GM23248 (cell line): ENCODE data around the gene FPGS. TPM values are rescaled to one million over a fixed set of nuclear protein-coding genes. Genes with fewer than 3 reads are reported as not detected.
"Not testable (repeated sequence)": the region's sequence is repeated elsewhere in the genome, so short reads cannot be mapped to it uniquely, and the experiment has no call there.

ENCODE experiments used
- DNase-seq: peaks from one replicate; pipeline ENCODE4 v3.0.0-alpha.2; 2015
- H2AFZ ChIP-seq: fragments of 200-600 bp; sonication (generic); 2 replicates; pipeline ENCODE4 v1.6.1; 2016; ENCODE audit warnings: antibody characterized with exemption
- H3F3A ChIP-seq: fragments of 200-600 bp; sonication (generic); 2 replicates; pipeline ENCODE4 v1.6.1; 2016; ENCODE audit warnings: mild to moderate bottlenecking, antibody characterized with exemption, mixed run types; ENCODE audit not compliant: insufficient read depth
- H3K27ac ChIP-seq: fragments of 200-600 bp; sonication (generic); 2 replicates; pipeline ENCODE4 v1.5.1; 2016; ENCODE audit warnings: mild to moderate bottlenecking
- H3K27me3 ChIP-seq: fragments of 200-600 bp; sonication (generic); replicated peaks from 2 replicates; pipeline ENCODE4 v1.6.1; 2016; ENCODE audit warnings: mild to moderate bottlenecking; ENCODE audit not compliant: insufficient read depth
- H3K36me3 ChIP-seq: fragments of 200-600 bp; sonication (generic); 2 replicates; pipeline ENCODE4 v1.6.1; 2016; ENCODE audit warnings: low read depth, mild to moderate bottlenecking
- H3K4me1 ChIP-seq: fragments of 200-600 bp; sonication (generic); 2 replicates; pipeline ENCODE4 v1.6.1; 2016; ENCODE audit warnings: mild to moderate bottlenecking; ENCODE audit not compliant: insufficient read depth
- H3K4me2 ChIP-seq: fragments of 200-600 bp; sonication (generic); one replicate; pipeline ENCODE4 v1.6.1; 2016; ENCODE audit warnings: mild to moderate bottlenecking; ENCODE audit not compliant: unreplicated experiment
- H3K4me3 ChIP-seq: fragments of 200-600 bp; sonication (generic); 2 replicates; pipeline ENCODE4 v1.5.1; 2016; ENCODE audit warnings: mild to moderate bottlenecking
- H3K79me2 ChIP-seq: fragments of 200-600 bp; sonication (generic); 2 replicates; pipeline ENCODE4 v1.6.1; 2016; ENCODE audit warnings: mild to moderate bottlenecking; ENCODE audit not compliant: insufficient read depth
- H3K9ac ChIP-seq: fragments of 200-600 bp; sonication (generic); 2 replicates; pipeline ENCODE4 v1.6.1; 2016; ENCODE audit warnings: mild to moderate bottlenecking
- H3K9me2 ChIP-seq: fragments of 200-600 bp; sonication (generic); 2 replicates; pipeline ENCODE4 v1.6.1; 2016; ENCODE audit warnings: mixed run types, mild to moderate bottlenecking, moderate library complexity; ENCODE audit not compliant: insufficient read depth
- H3K9me3 ChIP-seq: fragments of 200-600 bp; sonication (generic); one replicate; pipeline ENCODE4 v1.6.1; 2017; ENCODE audit warnings: low read depth
- H4K20me1 ChIP-seq: fragments of 200-600 bp; sonication (generic); 2 replicates; pipeline ENCODE4 v1.6.0; 2016; ENCODE audit not compliant: insufficient read depth
- EZH2 ChIP-seq: fragments of 200-600 bp; sonication (generic); IDR thresholded peaks from 2 replicates; pipeline ENCODE4 v1.6.1; 2018; ENCODE audit warnings: antibody characterized with exemption, mild to moderate bottlenecking; ENCODE audit not compliant: insufficient read depth, poor library complexity, severe bottlenecking
- EZH2phosphoT487 ChIP-seq: fragments of 200-600 bp; sonication (generic); IDR thresholded peaks from 2 replicates; pipeline ENCODE4 v1.6.1; 2018; ENCODE audit warnings: antibody characterized with exemption, moderate library complexity, mild to moderate bottlenecking, low read depth; ENCODE audit not compliant: insufficient read depth
- WGBS, 2 experiments: methylation state at CpG; one replicate each; pipeline ENCODE4 v1.1.6; 2015 to 2017; ENCODE audit warnings: low lambda C conversion rate in 2 of 2, low coverage in 1 of 2; ENCODE audit errors: missing lambda C conversion rate in 2 of 2; 5-methylcytosine and 5-hydroxymethylcytosine counted together
- in situ Hi-C: fragments of 300-500 bp; cut with MboI; formaldehyde crosslinking; loops from 2 replicates; pipeline ENCODE4 v1.15.0; 2020
- polyA plus RNA-seq: library from polyadenylated mRNA; unstranded; fragments of >200 nt; fragmentation: Nextera tagmentation; extraction: Ambion mirVana; gene quantifications from 2 replicates; pipeline ENCODE4 v1.2.1, GENCODE V29; 2016
- total RNA-seq: library from RNA; depleted of rRNA; stranded (reverse); fragments of >200 nt; shearing (Covaris generic); gene quantifications from 2 replicates; pipeline ENCODE4 v1.2.3, GENCODE V29; 2014

The FPGS gene
- total and polyA plus RNA-seq, 2 experiments from 2014 or later, result 60.2 to 80.4 TPM

DNA sequence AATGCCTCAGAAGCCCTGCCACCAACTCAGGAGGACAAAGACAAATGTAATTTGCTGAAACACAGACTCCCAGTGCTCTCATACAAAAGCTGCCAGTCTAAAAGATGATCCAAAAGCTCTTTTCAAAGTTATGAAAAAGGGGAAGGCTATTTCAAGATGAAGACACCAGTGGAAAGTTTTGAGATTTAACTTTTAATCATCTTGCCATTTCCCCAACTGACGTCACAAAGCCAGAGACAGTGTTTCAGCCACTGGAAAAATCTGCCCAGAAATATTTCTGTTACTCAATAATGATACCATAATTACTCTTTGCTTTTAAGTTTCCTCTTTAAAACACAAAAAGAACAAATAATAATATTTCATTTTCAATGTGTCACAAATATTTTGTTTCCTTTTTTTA, 30.9 kb downstream of the FPGS start:
- Histone ChIP-seq H3K4me2 (peak overlapping the region; percentile 6), H3K27ac (peak overlapping the region; percentile 100), H3K27me3 (no peaks in the 10 kb centered on the region), H3K4me3 (no peak overlapping the region), H2AFZ (no peak overlapping the region), H3K9ac (peak overlapping the region; percentile 54), H3K9me3 (no peaks in the 10 kb centered on the region), H3K9me2 (no peaks in the 10 kb centered on the region), H3K4me1 (peaks cover 62% of the 10 kb centered on the region), H3K79me2 (peaks cover 93% of the 10 kb centered on the region), H3F3A (peaks cover 63% of the 10 kb centered on the region), H4K20me1 (no peaks in the 10 kb centered on the region), H3K36me3 (0 out of 2 replicates have a peak, but pooled peaks cover 10% of the 10 kb centered on the region)
- in situ Hi-C loops, result no loop called here
- DNase-seq, result peak; percentile 91
- TF ChIP-seq EZH2 (no peak), EZH2phosphoT487 (no peak)
- WGBS, 2 experiments, result 7 to 11% methylated on average over 1 of the region's 1 CpG

GRCh38 chr9:127835991-127836516, 33.4 kb downstream of the FPGS start:
- in situ Hi-C loops, result no loop called here
- Histone ChIP-seq H3K9me3 (no peaks in the 10 kb centered on the region), H3K9ac (peak overlapping the region; percentile 94), H3K9me2 (no peaks in the 10 kb centered on the region), H3K79me2 (peaks cover 84% of the 10 kb centered on the region), H3K4me3 (0 out of 2 replicates have a peak overlapping the region, but pooled peaks have one; percentile 32), H4K20me1 (no peaks in the 10 kb centered on the region), H3K27ac (peak overlapping the region; percentile 100), H3F3A (peaks cover 65% of the 10 kb centered on the region), H3K36me3 (0 out of 2 replicates have a peak, but pooled peaks cover 6% of the 10 kb centered on the region), H3K4me1 (peaks cover 63% of the 10 kb centered on the region), H3K27me3 (no peaks in the 10 kb centered on the region), H3K4me2 (peak overlapping the region; percentile 77), H2AFZ (peak overlapping the region; percentile 63)
- TF ChIP-seq EZH2 (no peak), EZH2phosphoT487 (no peak)
- WGBS, 2 experiments, result 2 to 3% methylated on average over 12 to 17 of the region's 17 CpGs
- DNase-seq, result peak; percentile 93

DNA sequence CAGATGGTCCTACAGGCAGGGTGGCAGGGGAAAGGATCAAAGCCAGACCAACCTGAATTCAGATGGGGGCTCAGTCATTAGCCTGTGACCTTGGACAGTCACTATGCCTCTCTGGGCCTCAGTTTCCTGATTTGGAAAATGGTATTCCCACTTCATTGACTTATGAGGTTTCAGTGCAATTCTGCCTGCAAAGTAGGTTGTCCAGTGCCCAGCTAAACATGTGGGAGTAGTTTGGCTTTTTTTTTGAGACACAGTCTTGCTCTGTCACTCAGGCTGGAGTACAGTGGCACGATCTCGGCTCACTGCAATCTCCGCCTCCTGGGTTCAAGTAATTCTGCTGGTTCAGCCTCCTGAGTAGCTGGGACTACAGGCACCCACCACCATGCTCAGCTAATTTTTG, 33.9 kb downstream of the FPGS start:
- in situ Hi-C loops, result not testable (repeated sequence)
- H3K9ac ChIP-seq, result peak overlapping the region; percentile 94

DNA sequence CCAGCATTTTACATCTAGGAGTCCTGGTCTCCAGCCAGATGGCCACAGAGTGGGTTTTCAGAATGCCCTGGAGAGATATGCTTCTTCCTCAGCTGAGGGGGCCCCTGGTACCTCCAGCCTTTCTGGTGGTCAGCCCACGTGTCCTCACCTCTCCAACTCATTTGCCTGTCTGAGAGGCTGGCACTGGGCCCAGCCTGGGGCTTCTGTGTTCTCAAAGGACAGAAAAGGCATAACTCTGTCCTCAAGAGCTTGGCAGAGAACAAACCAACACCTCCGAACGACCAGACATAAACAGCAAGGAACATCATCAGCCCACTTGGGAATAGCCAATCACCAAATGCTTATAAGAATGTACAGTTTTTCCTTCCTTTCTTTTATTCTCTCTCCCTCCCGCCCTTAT, 34.7 kb downstream of the FPGS start:
- Histone ChIP-seq H3F3A (peaks cover 65% of the 10 kb centered on the region), H3K9ac (peak overlapping the region; percentile 94), H3K4me2 (peak overlapping the region; percentile 36), H3K27me3 (no peaks in the 10 kb centered on the region), H4K20me1 (no peaks in the 10 kb centered on the region), H3K4me1 (peaks cover 59% of the 10 kb centered on the region), H3K9me2 (no peaks in the 10 kb centered on the region), H3K9me3 (no peaks in the 10 kb centered on the region), H3K4me3 (no peak overlapping the region), H2AFZ (no peak overlapping the region), H3K79me2 (peaks cover 82% of the 10 kb centered on the region), H3K36me3 (0 out of 2 replicates have a peak, but pooled peaks cover 10% of the 10 kb centered on the region), H3K27ac (peak overlapping the region; percentile 100)
- in situ Hi-C loops, result no loop called here
- DNase-seq, result no peak
- TF ChIP-seq EZH2phosphoT487, result no peak
- TF ChIP-seq EZH2, result no peak
- WGBS, 2 experiments, result 64 to 72% methylated on average over 4 of the region's 4 CpGs

More for the DNA sequence above, 33.9 kb downstream of the FPGS start:
- H4K20me1 ChIP-seq, H3K27me3 ChIP-seq, H3K9me3 ChIP-seq, H3K9me2 ChIP-seq, H3K36me3 ChIP-seq: not testable (repeated sequence)
- Histone ChIP-seq H3K4me3 (0 out of 2 replicates have a peak overlapping the region, but pooled peaks have one; percentile 32), H3K4me2 (peak overlapping the region; percentile 77), H3K4me1 (peaks cover 63% of the 10 kb centered on the region), H3K27ac (peak overlapping the region; percentile 100), H2AFZ (peak overlapping the region; percentile 63; the same call in 1 of the 2 replicates), H3K79me2 (peaks cover 84% of the 10 kb centered on the region), H3F3A (peaks cover 67% of the 10 kb centered on the region)
- 25 to 37% methylated on average over 3 of the region's 3 CpGs for WGBS, 2 experiments
- peak; percentile 44 for DNase-seq
